Head of caudate nucleus (tissue), 42 donors: ENCODE measurements around the gene OSBPL5.
"Not testable (repeated sequence)": the region's sequence is repeated elsewhere in the genome, so short reads cannot be mapped to it uniquely, and the experiment has no call there.

Experiments
- DNase-seq, 42 donors: peaks; one replicate each; pipeline versions ENCODE4 v3.0.0 to v3.0.0-alpha.2; 2020 to 2021; ENCODE audit warnings: mixed read lengths in 7 of 42
- intact Hi-C: fragments of 100-400 bp; cut with DNase I; formaldehyde crosslinking; loops from one replicate; pipeline ENCODE4 v1.15.0; 2022

The OSBPL5 gene

DNA sequence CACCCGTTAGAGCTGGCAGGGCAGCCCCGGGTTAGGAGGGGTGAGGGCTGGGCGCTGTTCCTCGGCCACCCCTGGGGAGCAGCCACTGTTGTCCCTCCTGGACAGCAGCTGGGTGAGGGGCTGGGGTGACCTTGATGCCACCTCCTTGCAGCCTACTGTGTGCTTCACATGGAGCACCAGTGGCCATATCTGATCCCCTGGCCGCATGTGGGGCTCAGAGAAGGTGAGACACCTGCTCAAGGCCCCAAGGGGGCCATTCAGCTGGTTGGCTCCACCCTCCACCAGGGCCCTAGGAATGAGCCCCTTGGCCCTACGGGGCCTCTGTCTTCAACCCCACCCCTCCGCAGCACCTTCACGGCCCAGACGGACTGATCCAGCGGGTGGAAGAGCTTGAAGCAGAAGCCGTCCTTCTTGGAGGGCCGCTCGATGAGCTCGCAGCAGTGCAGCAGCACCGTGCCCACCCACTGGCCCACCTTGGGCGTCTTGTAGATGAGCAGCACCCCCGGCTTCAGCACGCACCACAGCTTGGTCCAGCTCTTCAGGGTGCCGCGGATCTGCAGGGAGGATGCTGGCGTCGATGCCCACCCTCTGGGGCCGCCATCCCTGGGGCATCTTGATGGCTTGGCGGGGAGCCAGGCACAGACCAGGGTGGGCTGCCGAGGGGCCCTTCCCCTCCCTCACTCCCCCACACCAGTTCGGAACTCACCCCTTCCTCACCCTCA lies 44.9 kb downstream of the OSBPL5 start:
- intact Hi-C loops, result no loop called here
- peak in 13 of 42 donors; percentile 2 to 33 (median 12) for DNase-seq

DNA sequence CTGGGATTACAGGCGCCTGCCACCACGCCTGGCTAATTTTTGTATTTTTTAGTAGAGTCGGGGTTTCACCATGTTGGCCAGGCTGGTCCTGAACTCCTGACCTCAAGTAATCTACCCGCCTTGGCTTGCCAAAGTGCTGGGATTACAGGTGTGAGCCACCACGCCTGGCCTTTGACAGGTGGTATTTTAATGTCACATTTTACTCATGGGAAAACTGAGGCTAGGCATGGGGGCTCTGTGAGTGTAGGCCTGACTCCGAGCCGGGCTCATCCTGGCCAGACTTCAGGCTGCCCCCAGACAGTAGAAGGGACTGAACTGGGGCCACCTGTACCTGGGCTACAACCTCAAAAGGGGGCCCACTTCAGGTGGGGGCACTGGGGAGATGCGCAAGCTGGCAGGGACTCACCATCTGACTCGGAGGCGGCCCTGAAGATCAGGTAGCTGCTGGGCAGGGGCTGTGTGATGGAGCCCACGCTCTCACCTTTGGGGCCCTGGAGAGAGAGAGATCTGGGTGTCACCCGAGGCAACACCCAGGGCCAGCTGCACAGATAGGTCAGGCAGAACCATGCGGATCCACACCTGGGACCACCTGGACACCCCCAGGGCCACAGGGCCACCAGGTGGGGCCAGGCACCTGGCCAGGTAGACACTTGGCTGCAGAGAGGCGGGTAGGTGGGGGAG lies 45.8 kb downstream of the OSBPL5 start:
- intact Hi-C loops, result no loop called here
- peak in 11 of 42 donors; percentile 2 to 23 (median 6) for DNase-seq

DNA sequence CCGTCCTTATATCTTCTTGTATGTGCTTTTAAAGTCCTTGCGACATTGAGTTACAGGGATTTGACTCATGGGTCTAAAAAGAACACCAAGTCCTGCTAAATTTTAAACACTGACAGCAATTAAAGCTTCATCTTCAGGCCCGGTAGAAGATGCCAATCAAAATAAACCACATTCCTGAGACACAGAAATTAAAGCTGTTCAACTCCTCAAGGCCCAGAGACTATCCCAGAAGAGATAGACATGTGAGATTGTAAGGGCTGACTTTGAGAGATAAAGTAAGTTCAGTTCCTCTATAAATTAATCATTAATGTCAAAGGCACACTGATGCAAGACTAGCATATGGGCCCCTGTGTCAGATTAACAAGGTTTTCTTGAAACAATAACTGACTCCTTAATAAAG lies 49.8 kb downstream of the OSBPL5 start:
- DNase-seq, result no peak
- intact Hi-C loops, result no loop called here

GRCh38 chr11:3113661-3114060 lies 51.4 kb downstream of the OSBPL5 start:
- intact Hi-C loops, result loop anchor here (5.0 kb wide), 1 partner anchor 104 kb away; the partner anchor contains the start of gene MRGPRG
- not testable (repeated sequence) for DNase-seq

- intact Hi-C loops, result loop anchor here (5.0 kb wide), 1 partner anchor 105 kb away; the partner anchor contains the start of gene MRGPRG
Measured at GRCh38 chr11:3111919-3112690, 53.0 kb downstream of the OSBPL5 start.

DNA sequence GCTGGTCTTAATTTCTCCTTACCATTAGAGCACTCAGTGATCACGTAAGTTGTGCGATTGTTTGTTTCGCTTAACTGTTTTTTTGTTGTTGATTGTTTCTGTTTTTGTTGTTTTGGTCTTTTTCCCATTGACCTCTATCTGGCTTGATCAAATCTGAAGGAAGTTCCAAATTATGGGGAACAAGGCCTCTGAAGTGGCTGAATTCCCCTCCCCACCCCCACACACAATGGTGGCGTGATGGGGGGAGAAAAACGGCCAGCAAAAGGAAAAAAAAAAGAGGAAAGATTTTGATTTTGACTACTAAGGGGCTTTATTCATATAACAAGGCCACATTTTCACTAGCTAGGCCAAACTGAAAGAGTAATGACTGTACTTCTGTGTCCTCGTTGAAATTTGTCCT lies 53.6 kb downstream of the OSBPL5 start:
- intact Hi-C loops, result loop anchor here (5.0 kb wide), 1 partner anchor 106 kb away; the partner anchor contains the start of gene MRGPRG
- DNase-seq, result peak in 1 of 42 donors; percentile 8

More at GRCh38 chr11:3111919-3112690, 53.0 kb downstream of the OSBPL5 start:
- DNase-seq, result peak in 1 of 42 donors; percentile 4

- DNase-seq, result peak in 31 of 42 donors; percentile 10 to 66 (median 41)
- intact Hi-C loops, result loop anchor here (5.0 kb wide), 1 partner anchor 107 kb away; the partner anchor contains the start of gene MRGPRG
Measured at GRCh38 chr11:3109921-3110706, 55.0 kb downstream of the OSBPL5 start.

DNA sequence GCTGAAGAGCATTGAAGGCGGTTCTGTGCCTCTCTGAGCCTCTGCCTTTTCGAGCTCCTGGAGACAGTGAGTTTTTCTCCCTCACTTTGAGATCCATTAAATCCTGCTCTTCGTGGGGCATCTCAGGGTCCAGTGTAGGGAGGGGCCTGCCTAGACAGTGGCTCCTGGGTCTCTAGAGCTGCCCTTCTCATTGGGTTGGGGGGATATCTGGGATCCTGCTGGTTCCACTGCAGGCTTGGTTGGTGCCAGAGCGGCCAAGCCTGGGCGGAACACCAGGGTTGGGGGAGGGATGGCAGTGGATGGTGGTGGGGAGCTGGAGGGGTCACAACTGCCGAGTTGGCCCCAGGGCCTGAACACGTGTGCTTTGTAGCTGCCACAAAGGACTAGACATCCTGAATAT lies 55.7 kb downstream of the OSBPL5 start:
- intact Hi-C loops, result no loop called here
- DNase-seq, result peak in 4 of 42 donors; percentile 1 to 10 (median 8)

- DNase-seq, result peak in 11 of 42 donors; percentile 1 to 36 (median 10)
- intact Hi-C loops, result no loop called here
Measured at GRCh38 chr11:3108183-3108721, 56.9 kb downstream of the OSBPL5 start.

GRCh38 chr11:3107608-3108182 lies 57.4 kb downstream of the OSBPL5 start:
- DNase-seq, result peak in 12 of 42 donors; percentile 3 to 33 (median 10)

DNA sequence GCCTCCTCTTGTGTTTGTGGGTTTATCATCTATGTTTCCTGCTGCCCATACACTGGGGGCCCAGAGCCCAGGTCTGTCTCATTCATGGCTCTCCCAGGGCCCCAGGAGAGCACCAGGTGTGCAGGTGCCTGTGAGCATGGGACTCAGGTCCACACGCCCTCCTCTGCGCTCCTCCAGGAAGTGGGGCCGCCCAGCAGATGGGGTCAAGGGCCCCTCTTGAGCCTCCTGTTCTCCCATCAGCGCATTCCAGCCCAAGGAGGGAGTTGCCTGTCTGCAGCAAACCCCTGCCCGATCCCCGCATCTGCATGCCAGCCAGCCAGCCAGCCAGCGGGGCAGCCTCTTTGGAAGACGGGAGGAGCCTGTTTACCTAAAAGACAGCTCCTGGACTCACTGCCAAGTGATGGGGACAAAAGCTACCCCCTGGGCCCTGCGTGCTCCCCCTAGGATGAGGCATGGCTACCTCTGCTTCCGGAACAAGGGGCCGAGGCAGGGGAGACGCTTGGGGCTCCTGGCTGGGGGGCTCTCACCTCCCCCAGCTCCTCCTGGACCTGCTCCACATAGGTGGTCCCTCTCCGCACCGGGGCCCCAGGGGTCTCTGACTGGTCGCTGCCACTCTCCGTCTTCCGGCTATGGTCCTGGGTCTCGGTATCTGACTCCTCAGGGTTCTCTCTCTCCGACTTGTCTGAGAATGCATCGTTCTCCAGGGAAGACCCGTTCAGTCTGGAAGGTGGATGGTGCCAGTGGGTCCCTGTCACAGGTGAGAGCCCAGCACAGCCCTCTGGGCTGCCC lies 58.2 kb downstream of the OSBPL5 start:
- DNase-seq, result peak in 10 of 42 donors; percentile 3 to 28 (median 8)
- intact Hi-C loops, result no loop called here

More at GRCh38 chr11:3107608-3108182, 57.4 kb downstream of the OSBPL5 start:
- intact Hi-C loops, result no loop called here

DNA sequence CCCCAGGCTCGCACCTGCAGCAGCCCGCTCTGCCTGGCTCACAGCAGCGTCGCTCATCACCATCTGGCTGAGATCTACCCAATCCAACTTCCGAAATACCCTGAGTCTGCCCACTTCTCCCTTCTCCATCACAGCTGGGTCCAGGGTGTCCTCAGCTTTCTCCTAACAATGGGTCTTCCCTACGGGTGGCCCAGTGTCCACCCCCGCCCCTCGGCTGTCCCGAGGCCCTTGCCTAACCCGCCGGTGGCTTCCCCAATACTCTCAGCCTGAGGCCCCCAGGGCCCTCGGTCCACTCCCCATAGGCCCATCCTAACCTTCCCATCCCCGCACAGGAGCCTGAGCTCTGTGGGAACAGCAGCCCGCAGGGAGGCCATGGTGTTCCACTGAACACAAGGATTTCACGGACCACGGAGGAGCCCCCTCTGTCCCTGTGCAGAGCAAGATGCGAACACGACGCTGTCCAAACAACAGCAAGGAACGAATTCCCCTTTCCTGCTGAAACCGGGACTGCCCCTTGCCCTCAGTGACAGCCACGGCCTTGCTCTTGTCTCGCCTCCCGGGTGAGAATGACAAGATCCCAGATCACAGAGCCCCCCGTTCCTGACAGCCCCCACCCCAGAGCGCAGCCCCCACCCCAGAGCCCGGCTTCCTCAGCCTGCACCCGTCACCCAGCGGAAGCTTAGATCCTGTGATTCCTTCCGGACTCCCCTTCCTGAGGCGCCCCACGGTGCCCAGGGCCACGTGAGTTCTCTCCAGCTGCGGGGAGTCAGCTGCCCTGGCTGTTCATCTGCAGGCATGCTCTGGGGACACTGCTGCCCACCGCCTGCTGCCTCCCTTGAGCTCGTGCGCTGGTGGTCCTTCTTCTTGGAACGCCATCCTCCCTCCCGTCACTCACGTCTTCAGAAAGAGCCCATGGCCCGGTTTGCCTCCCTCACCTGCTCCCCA lies 59.0 kb downstream of the OSBPL5 start:
- DNase-seq, result peak in 12 of 42 donors; percentile 2 to 36 (median 12)
- intact Hi-C loops, result no loop called here

- intact Hi-C loops, result no loop called here
Measured at GRCh38 chr11:3104961-3105790, 59.9 kb downstream of the OSBPL5 start.

DNA sequence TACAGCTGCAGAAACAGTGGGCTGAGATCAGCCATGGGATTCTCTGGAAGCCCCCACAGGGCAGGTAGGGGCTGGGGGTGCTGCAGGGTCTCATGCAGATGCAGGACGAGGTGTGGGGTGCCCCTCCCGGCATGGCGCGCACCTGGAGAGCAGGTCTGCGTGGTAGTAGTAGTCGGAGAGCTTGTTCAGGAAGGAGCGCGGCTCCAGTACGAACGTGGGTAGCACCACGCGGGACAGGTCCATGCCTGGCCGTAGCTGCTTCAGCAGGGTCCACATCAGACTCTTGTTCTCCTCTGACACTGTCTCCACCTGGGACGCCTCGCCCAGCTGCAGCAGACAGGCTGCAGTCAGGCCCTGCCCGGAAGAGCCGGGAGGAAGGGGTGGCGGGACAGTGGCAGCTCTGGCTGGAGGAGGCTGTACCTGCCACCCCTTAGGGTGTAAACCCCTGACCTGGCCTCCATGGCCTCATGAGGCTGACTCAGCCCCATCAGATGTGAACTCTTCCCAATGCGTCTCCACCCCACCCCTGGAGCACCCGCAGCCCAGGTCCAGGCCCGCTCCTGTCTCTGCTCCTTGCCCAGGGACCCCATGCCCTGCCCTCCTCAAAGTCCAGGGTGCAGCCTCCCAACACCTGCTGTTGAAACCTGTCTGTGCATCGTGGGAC lies 60.9 kb downstream of the OSBPL5 start:
- intact Hi-C loops, result no loop called here
- DNase-seq, result peak in 13 of 42 donors; percentile 3 to 27 (median 10)

More at GRCh38 chr11:3104961-3105790, 59.9 kb downstream of the OSBPL5 start:
- peak in 10 of 42 donors; percentile 2 to 31 (median 12) for DNase-seq
